Measurements from ENCODE around the gene CCNQ.

DNA sequence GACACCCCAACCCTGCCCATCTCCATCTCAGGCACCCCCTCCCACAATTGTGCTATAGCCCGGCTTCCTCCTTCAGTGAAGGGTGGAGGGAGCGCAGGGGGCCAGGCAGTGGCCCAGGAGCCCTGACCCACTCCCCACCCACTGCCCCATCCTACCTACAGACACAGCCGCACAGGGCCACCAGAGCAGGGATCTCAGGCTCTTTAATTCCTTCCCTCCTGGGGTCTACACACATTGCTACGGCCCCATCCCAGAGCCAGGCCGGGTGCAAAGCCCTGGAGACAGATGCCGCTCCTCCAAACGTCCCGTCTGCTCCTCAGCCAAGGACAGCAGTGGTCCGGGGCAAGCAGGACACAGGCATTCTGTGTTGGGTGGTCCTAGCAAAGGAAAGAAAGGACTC, 35.3 kb upstream of the CCNQ start:
- TF ChIP-seq, protein P1, sequence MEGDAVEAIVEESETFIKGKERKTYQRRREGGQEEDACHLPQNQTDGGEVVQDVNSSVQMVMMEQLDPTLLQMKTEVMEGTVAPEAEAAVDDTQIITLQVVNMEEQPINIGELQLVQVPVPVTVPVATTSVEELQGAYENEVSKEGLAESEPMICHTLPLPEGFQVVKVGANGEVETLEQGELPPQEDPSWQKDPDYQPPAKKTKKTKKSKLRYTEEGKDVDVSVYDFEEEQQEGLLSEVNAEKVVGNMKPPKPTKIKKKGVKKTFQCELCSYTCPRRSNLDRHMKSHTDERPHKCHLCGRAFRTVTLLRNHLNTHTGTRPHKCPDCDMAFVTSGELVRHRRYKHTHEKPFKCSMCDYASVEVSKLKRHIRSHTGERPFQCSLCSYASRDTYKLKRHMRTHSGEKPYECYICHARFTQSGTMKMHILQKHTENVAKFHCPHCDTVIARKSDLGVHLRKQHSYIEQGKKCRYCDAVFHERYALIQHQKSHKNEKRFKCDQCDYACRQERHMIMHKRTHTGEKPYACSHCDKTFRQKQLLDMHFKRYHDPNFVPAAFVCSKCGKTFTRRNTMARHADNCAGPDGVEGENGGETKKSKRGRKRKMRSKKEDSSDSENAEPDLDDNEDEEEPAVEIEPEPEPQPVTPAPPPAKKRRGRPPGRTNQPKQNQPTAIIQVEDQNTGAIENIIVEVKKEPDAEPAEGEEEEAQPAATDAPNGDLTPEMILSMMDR (IDR thresholded peaks at IDR 0.05; ENCODE audit: insufficient read depth, low read depth, low read length), result no peak
- no peak for TF ChIP-seq EZH2 (IDR thresholded peaks at IDR 0.05; ENCODE audit: insufficient read depth, low read length)
